Activated T-helper 1 cell treated with anti-CD3 and anti-CD28 coated beads, Interleukin-12 subunit alpha, Interleukin-12 subunit beta, Interleukin-2, Interleukin-4 antibody, amounts not matched to agents 30 ng/mL and 10 ng/mL and 1 ng/mL, durations not matched to agents 14 hours and 24 hours and 36 hours (primary cell): Measurements from ENCODE around the gene CCDC157. TPM values are rescaled to one million over a fixed set of nuclear protein-coding genes. Genes with fewer than 3 reads are reported as not detected.

Source experiments
- DNase-seq: peaks from one replicate; pipeline ENCODE4 v3.0.0; 2021; ENCODE audit warnings: low spot score
- H3K27ac Mint-ChIP-seq: one replicate; pipeline ENCODE4 v1.8.0; 2021; ENCODE audit warnings: mild to moderate bottlenecking, mixed read lengths
- H3K27me3 Mint-ChIP-seq: one replicate; pipeline ENCODE4 v1.8.0; 2022; ENCODE audit warnings: mild to moderate bottlenecking, moderate library complexity, mixed read lengths; ENCODE audit not compliant: insufficient read depth
- H3K36me3 Mint-ChIP-seq: one replicate; pipeline ENCODE4 v1.8.0; 2021; ENCODE audit warnings: low read depth, mixed read lengths
- H3K4me1 Mint-ChIP-seq: one replicate; pipeline ENCODE4 v1.8.0; 2021; ENCODE audit warnings: low read depth, mixed read lengths
- H3K4me3 Mint-ChIP-seq: one replicate; pipeline ENCODE4 v1.8.0; 2021; ENCODE audit warnings: mild to moderate bottlenecking, moderate library complexity, mixed read lengths
- H3K9me3 Mint-ChIP-seq: one replicate; pipeline ENCODE4 v1.8.0; 2021; ENCODE audit warnings: mixed read lengths
- intact Hi-C: fragments of 100-400 bp; cut with micrococcal nuclease; formaldehyde crosslinking; loops from one replicate; pipeline ENCODE4 v1.15.1; 2024
- total RNA-seq: library from RNA; stranded (reverse); gene quantifications from 2 replicates; pipeline ENCODE4 v1.2.3, GENCODE V29; 2022

Gene CCDC157
- total RNA-seq, 1 donor from 2014 or later: 3.0 TPM

- intact Hi-C loops: no loop called here
- Mint-ChIP-seq H3K4me3 (no peak overlapping the region), H3K36me3 (peaks cover 19% of the 10 kb centered on the region), H3K27me3 (no peaks in the 10 kb centered on the region), H3K27ac (no peak overlapping the region), H3K9me3 (no peaks in the 10 kb centered on the region), H3K4me1 (peaks cover 83% of the 10 kb centered on the region)
- DNase-seq: no peak
Measured at GRCh38 chr22:30317778-30318177, 39.0 kb upstream of the CCDC157 start.

GRCh38 chr22:30318799-30319419 lies 37.9 kb upstream of the CCDC157 start:
- intact Hi-C loops: no loop called here

GRCh38 chr22:30320021-30320556 lies 36.7 kb upstream of the CCDC157 start:
- H3K27ac Mint-ChIP-seq: peak overlapping the region; percentile 36
- intact Hi-C loops: no loop called here
- no peak for DNase-seq
- peaks cover 86% of the 10 kb centered on the region for H3K4me1 Mint-ChIP-seq
- peaks cover 24% of the 10 kb centered on the region for H3K36me3 Mint-ChIP-seq
- H3K4me3 Mint-ChIP-seq: no peak overlapping the region
- H3K9me3 Mint-ChIP-seq: no peaks in the 10 kb centered on the region
- no peaks in the 10 kb centered on the region for H3K27me3 Mint-ChIP-seq

More at GRCh38 chr22:30318799-30319419, 37.9 kb upstream of the CCDC157 start:
- H3K4me1 Mint-ChIP-seq: peaks cover 86% of the 10 kb centered on the region
- no peak overlapping the region for H3K4me3 Mint-ChIP-seq
- H3K27ac Mint-ChIP-seq: no peak overlapping the region
- no peaks in the 10 kb centered on the region for H3K27me3 Mint-ChIP-seq
- no peaks in the 10 kb centered on the region for H3K9me3 Mint-ChIP-seq
- DNase-seq: no peak
- peaks cover 22% of the 10 kb centered on the region for H3K36me3 Mint-ChIP-seq

- Mint-ChIP-seq H3K4me1 (peaks cover 83% of the 10 kb centered on the region), H3K4me3 (no peak overlapping the region), H3K27ac (peak overlapping the region; percentile 37), H3K36me3 (peaks cover 24% of the 10 kb centered on the region), H3K27me3 (no peaks in the 10 kb centered on the region), H3K9me3 (no peaks in the 10 kb centered on the region)
- DNase-seq: no peak
- intact Hi-C loops: no loop called here
Measured at GRCh38 chr22:30321461-30321860, 35.3 kb upstream of the CCDC157 start.

- Mint-ChIP-seq H3K4me3 (no peak overlapping the region), H3K4me1 (peaks cover 82% of the 10 kb centered on the region), H3K9me3 (no peaks in the 10 kb centered on the region), H3K27ac (peak overlapping the region; percentile 25), H3K27me3 (no peaks in the 10 kb centered on the region), H3K36me3 (peaks cover 24% of the 10 kb centered on the region)
- intact Hi-C loops: no loop called here
- no peak for DNase-seq
Measured at GRCh38 chr22:30323246-30323645, 33.6 kb upstream of the CCDC157 start.

GRCh38 chr22:30324014-30324730 lies 32.6 kb upstream of the CCDC157 start:
- Mint-ChIP-seq H3K27me3 (no peaks in the 10 kb centered on the region), H3K4me1 (peaks cover 72% of the 10 kb centered on the region), H3K4me3 (peak overlapping the region; percentile 89), H3K36me3 (peaks cover 21% of the 10 kb centered on the region), H3K9me3 (no peaks in the 10 kb centered on the region), H3K27ac (peak overlapping the region; percentile 44)
- intact Hi-C loops: no loop called here
- peak; percentile 49 for DNase-seq

- Mint-ChIP-seq H3K27ac (peak overlapping the region; percentile 44), H3K36me3 (peaks cover 21% of the 10 kb centered on the region), H3K4me3 (peak overlapping the region; percentile 89), H3K9me3 (no peaks in the 10 kb centered on the region), H3K4me1 (peaks cover 62% of the 10 kb centered on the region), H3K27me3 (no peaks in the 10 kb centered on the region)
- no peak for DNase-seq
- intact Hi-C loops: no loop called here
Measured at GRCh38 chr22:30325065-30325720, 31.6 kb upstream of the CCDC157 start.

GRCh38 chr22:30325724-30326254 lies 31.0 kb upstream of the CCDC157 start:
- H3K27ac Mint-ChIP-seq: peak overlapping the region; percentile 44
- intact Hi-C loops: loop anchor here (1.0 to 2.0 kb wide), 3 partner anchors 36 to 99 kb away; partner anchors contain the start of genes CASTOR1 and MTFP1
- H3K9me3 Mint-ChIP-seq: no peaks in the 10 kb centered on the region
- peaks cover 20% of the 10 kb centered on the region for H3K36me3 Mint-ChIP-seq
- H3K4me3 Mint-ChIP-seq: peak overlapping the region; percentile 89
- H3K4me1 Mint-ChIP-seq: peaks cover 56% of the 10 kb centered on the region
- DNase-seq: no peak
- no peaks in the 10 kb centered on the region for H3K27me3 Mint-ChIP-seq

- Mint-ChIP-seq H3K4me3 (peak overlapping the region; percentile 89), H3K9me3 (no peaks in the 10 kb centered on the region), H3K36me3 (peaks cover 20% of the 10 kb centered on the region), H3K4me1 (peaks cover 54% of the 10 kb centered on the region), H3K27me3 (no peaks in the 10 kb centered on the region), H3K27ac (peak overlapping the region; percentile 44)
- DNase-seq: no peak
- intact Hi-C loops: loop anchor here (1.0 to 2.0 kb wide), 3 partner anchors 37 to 99 kb away; partner anchors contain the start of genes CASTOR1 and MTFP1
Measured at GRCh38 chr22:30326255-30326705, 30.5 kb upstream of the CCDC157 start.

GRCh38 chr22:30326706-30327362 lies 30.0 kb upstream of the CCDC157 start, which contains the start of gene TBC1D10A:
TBC1D10A (minus strand) TSS chr22:30326941; CDS start chr22:30326881, 60 bp downstream.
- intact Hi-C loops: loop anchor here (1.0 to 2.0 kb wide), 6 partner anchors 22 to 98 kb away; partner anchors contain the start of genes CASTOR1, MTFP1, RNF215 and SF3A1
- Mint-ChIP-seq H3K4me3 (peak within 1 kb of the TSS; percentile 89), H3K9me3 (no peaks in the 10 kb centered on the region), H3K36me3 (peaks cover 20% of the 10 kb centered on the region), H3K4me1 (peaks cover 48% of the 10 kb centered on the region), H3K27ac (peak within 1 kb of the TSS; percentile 60), H3K27me3 (no peaks in the 10 kb centered on the region)
- DNase-seq: peak; percentile 90

- Mint-ChIP-seq H3K4me1 (peaks cover 52% of the 10 kb centered on the region), H3K36me3 (peaks cover 23% of the 10 kb centered on the region)
Measured at GRCh38 chr22:30327864-30328345, 28.9 kb upstream of the CCDC157 start.

More at GRCh38 chr22:30327864-30328345, 28.9 kb upstream of the CCDC157 start:
- peak overlapping the region; percentile 80 for H3K4me3 Mint-ChIP-seq
- DNase-seq: no peak
- intact Hi-C loops: loop anchor here (1.0 to 2.0 kb wide), 4 partner anchors 23 to 97 kb away; partner anchors contain the start of genes MTFP1, RNF215 and SF3A1
- no peaks in the 10 kb centered on the region for H3K27me3 Mint-ChIP-seq
- H3K9me3 Mint-ChIP-seq: no peaks in the 10 kb centered on the region
- peak overlapping the region; percentile 60 for H3K27ac Mint-ChIP-seq
